ENCODE measurements around the gene CACNA2D1. TPM values are rescaled to one million over a fixed set of nuclear protein-coding genes. Genes with fewer than 3 reads are reported as not detected.

CACNA2D1 gene
- total and polyA plus RNA-seq, 8 donors = 10.7 to 20.8 (median 16.6) TPM

DNA sequence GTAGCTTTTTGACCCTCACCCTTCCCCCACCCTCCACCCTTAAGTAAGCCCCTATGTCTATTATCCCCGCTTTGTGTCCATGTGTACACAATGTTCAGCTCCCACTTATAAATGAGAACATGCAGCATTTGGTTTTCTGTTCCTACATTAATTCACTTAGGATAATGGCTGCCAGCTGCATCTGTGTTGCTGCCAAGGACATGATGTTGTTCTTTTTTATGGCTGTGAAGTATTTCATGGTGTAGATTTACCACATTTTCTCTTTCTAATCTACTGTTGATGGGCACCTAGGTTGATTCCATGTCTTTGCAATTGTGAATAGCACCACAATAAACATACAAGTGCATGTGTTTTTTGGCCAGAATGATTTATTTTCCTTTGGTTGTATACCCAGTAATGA is 232.2 kb downstream of the CACNA2D1 start:
- no peak for ATAC-seq
- TF ChIP-seq, protein P1, sequence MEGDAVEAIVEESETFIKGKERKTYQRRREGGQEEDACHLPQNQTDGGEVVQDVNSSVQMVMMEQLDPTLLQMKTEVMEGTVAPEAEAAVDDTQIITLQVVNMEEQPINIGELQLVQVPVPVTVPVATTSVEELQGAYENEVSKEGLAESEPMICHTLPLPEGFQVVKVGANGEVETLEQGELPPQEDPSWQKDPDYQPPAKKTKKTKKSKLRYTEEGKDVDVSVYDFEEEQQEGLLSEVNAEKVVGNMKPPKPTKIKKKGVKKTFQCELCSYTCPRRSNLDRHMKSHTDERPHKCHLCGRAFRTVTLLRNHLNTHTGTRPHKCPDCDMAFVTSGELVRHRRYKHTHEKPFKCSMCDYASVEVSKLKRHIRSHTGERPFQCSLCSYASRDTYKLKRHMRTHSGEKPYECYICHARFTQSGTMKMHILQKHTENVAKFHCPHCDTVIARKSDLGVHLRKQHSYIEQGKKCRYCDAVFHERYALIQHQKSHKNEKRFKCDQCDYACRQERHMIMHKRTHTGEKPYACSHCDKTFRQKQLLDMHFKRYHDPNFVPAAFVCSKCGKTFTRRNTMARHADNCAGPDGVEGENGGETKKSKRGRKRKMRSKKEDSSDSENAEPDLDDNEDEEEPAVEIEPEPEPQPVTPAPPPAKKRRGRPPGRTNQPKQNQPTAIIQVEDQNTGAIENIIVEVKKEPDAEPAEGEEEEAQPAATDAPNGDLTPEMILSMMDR (IDR thresholded peaks at IDR 0.05) = no peak
- intact Hi-C loops (cut with DNase I) = no loop called here
- H3K27ac ChIP-seq = no peak overlapping the region
- H3K36me3 ChIP-seq = no peaks in the 10 kb centered on the region
- no peaks in the 10 kb centered on the region for H3K9me3 ChIP-seq
- no peak overlapping the region for H3K4me3 ChIP-seq
- no peaks in the 10 kb centered on the region for H3K27me3 ChIP-seq
- H3K4me1 ChIP-seq = no peaks in the 10 kb centered on the region
- no peak for DNase-seq

DNA sequence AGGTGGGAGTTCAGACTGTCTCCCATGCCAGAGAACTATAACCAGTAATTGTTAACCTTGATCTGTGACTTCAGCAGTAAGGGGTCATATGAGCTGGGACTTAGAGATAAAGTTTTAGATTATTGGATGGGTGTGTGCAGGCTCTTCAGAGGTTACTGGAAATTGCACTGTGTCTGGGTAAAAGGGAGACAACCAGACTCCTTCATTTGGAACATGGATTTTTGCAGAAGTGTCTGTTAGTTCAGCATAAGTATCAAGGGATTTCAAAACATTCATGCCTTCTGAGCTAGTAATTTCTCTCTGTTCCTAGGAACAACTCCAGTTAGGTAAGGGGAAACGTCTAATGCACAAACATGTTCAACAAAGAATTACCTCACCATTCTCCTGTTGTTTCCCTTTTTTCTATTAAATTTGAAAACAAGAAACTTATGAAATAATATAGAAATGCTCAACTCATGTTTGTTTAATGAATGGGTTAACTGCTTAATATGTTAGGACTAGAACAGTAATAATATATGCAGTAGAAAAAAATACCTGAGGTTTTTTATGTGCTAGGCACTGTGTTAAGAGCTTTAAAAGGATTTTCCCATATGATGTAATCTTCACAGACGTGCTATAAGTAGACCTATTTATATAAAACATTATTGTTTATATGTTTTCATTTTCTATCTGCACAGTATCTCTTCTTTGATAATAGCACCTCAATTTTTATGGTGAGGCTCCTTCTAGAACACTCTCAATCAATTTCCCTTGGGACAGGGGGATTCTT is 233.0 kb downstream of the CACNA2D1 start:
- TF ChIP-seq, protein P1 (IDR thresholded peaks at IDR 0.05) = no peak
- DNase-seq (no peak), ATAC-seq (no peak)
- H3K36me3 ChIP-seq = no peaks in the 10 kb centered on the region
- H3K27me3 ChIP-seq = no peaks in the 10 kb centered on the region
- no peaks in the 10 kb centered on the region for H3K9me3 ChIP-seq
- H3K4me3 ChIP-seq = no peak overlapping the region
- no peaks in the 10 kb centered on the region for H3K4me1 ChIP-seq
- intact Hi-C loops (cut with DNase I) = no loop called here
- H3K27ac ChIP-seq = no peak overlapping the region

DNA sequence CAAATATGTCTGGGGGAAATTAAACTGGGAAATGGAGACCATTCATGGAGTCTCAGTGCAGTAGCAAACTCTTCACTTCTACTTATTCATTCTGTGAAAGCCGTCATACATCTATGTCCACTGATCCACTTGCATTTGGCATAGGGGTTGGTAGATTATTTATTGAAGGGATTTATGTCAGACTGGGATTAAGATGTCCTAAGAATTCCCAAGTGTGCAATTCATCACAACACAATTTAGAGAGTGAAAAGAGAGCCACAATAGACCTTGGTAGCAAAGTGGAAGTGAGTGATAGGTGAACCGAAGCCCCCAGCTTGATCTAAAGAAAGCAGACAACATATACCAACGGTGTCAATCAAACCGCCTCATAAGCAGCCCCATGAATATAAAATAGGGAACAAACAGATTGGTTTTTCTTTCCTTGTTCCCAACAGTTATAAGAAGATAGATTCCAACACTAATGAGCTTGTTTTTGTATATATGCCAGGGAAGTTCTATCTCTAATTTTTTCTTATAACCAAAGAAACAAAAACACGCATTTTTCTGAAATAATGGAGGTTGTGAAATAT is 234.3 kb downstream of the CACNA2D1 start:
- H3K4me3 ChIP-seq = no peak overlapping the region
- intact Hi-C loops (cut with DNase I) = no loop called here
- H3K27ac ChIP-seq = no peak overlapping the region
- H3K4me1 ChIP-seq = no peaks in the 10 kb centered on the region
- no peaks in the 10 kb centered on the region for H3K9me3 ChIP-seq
- ATAC-seq (no peak), DNase-seq (no peak)
- TF ChIP-seq, protein P1 (IDR thresholded peaks at IDR 0.05) = no peak
- H3K27me3 ChIP-seq = no peaks in the 10 kb centered on the region
- no peaks in the 10 kb centered on the region for H3K36me3 ChIP-seq

DNA sequence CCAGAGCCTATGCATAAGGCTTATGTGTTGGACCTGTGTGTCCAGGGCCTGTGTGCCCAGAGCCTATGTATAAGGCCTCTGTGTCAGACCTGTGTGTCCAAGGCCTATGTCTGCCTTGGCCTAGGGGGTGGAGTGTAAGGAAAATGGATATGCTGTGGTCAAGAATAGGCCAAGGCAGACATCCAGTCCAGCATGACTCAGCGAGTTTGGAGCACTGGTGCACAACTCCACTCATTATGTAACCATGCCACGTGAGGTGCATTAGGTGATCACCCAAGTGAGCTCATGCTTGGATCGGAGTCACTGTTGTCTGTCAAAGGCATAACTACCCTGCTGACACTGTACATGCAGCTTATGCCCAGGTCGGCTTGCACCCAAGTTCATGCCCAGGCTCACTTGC is 238.9 kb downstream of the CACNA2D1 start:
- H3K4me3 ChIP-seq = no peak overlapping the region
- ATAC-seq = no peak

DNA sequence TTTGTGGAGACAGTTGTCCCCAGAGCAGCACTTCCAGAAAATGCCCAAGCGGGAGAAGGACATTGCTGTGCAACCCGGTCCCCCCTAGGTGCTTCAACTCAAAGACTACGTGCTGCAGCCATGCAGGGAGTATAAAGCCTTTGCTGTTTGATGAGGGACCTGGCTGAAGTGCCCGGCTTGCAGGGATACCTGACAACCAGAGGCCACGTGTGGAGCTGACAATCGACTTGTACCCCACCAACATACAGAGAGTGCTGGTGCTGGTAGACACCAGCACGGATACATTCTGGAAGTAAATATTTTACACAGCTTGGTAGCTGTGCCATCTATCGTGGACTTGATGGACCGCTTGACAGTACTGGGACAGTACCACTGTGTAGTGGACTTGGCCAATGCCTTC is 240.6 kb downstream of the CACNA2D1 start:
- H3K4me1 ChIP-seq = no peaks in the 10 kb centered on the region
- no peaks in the 10 kb centered on the region for H3K36me3 ChIP-seq
- H3K9me3 ChIP-seq = no peaks in the 10 kb centered on the region
- ATAC-seq (no peak), DNase-seq (no peak)
- intact Hi-C loops (cut with DNase I) = no loop called here
- TF ChIP-seq, protein P1 (IDR thresholded peaks at IDR 0.05) = no peak
- H3K27me3 ChIP-seq = no peaks in the 10 kb centered on the region
- H3K27ac ChIP-seq = no peak overlapping the region
- H3K4me3 ChIP-seq = no peak overlapping the region

More for the DNA sequence above, 238.9 kb downstream of the CACNA2D1 start:
- H3K27me3 ChIP-seq = no peaks in the 10 kb centered on the region
- TF ChIP-seq, protein P1 (IDR thresholded peaks at IDR 0.05) = no peak
- H3K36me3 ChIP-seq = no peaks in the 10 kb centered on the region
- intact Hi-C loops (cut with DNase I) = no loop called here
- DNase-seq = no peak
- no peaks in the 10 kb centered on the region for H3K9me3 ChIP-seq
- no peaks in the 10 kb centered on the region for H3K4me1 ChIP-seq
- H3K27ac ChIP-seq = no peak overlapping the region
